RCC 7860 (cell line): Measurements from ENCODE around the gene CCL7.

Source experiments
- DNase-seq: peaks from one replicate; pipeline ENCODE4 v3.0.0-alpha.2; 2015; ENCODE audit warnings: low spot score
- FAIRE-seq: peaks from 2 replicates; lab custom pipeline; 2012; peaks lifted over from hg19 to GRCh38; lab: Jason Lieb, UNC

The CCL7 gene

GRCh38 chr17:34246446-34246845 lies 23.6 kb upstream of the CCL7 start:
- FAIRE-seq (no peak), DNase-seq (no peak)

- FAIRE-seq = peak; percentile 2
- DNase-seq = no peak
Observed at GRCh38 chr17:34246881-34247280, 23.1 kb upstream of the CCL7 start.

- FAIRE-seq (no peak), DNase-seq (peak; percentile 50)
Observed at GRCh38 chr17:34248511-34249024, 21.5 kb upstream of the CCL7 start.

DNA sequence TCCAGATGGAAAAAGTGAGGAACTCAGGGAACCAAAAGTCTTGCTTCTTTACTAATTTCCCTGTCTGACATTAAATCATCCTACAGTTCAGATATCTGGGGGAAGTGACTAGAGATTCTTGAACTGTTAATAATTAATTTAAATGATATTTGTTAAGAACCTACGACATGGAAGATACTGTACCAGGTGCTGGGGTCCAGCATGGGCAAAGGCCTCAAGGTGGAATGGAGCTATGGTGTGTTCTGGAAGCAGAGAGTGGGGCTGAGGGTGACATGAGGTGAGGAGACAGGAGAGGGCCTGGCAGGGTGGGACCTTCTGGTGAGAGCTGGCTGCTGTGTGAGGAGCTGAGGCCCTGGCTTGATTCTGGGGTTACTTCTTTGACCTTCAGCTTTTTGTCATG lies 21.0 kb upstream of the CCL7 start:
- FAIRE-seq = no peak

GRCh38 chr17:34249478-34249877 lies 20.5 kb upstream of the CCL7 start:
- no peak for FAIRE-seq

More for the DNA sequence above, 21.0 kb upstream of the CCL7 start:
- no peak for DNase-seq

DNA sequence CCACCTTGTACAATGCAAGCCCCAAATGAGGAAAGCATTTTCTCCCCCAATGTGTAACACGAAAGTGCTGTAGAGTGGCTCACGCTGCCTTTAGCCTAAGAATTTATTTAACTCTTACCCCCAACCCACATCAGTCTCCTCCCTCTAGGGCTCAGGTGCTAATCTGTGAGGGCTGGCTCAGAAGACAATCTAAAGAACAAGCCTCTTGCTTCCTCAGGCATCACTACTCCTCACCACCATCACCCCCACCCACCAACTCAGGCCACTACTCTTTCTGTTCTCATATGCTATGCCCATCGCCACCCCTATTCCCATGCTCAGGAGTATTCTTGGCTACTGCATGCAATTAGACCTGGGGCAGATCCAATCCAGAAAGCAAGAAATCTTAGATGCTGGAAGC lies 18.8 kb upstream of the CCL7 start:
- FAIRE-seq (no peak), DNase-seq (no peak)

More at GRCh38 chr17:34249478-34249877, 20.5 kb upstream of the CCL7 start:
- DNase-seq = no peak

DNA sequence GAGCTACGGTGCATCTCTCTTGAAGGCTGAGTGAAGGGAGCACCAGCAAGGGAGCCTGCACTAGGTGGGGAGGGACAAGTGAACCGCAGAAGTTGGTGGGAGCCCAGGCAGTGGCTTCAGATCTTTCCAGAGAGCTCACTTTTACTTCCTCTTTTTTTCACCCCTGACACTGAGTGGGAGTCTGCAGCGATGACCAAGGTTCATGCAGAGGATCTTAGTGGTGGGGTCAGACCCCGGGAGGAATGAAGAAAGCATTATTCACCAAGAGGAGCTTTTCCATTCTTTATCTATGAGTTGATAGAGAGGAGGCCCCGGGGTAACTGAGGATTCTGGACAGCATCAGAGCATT lies 18.0 kb upstream of the CCL7 start:
- FAIRE-seq = no peak
- DNase-seq = peak; percentile 80

DNA sequence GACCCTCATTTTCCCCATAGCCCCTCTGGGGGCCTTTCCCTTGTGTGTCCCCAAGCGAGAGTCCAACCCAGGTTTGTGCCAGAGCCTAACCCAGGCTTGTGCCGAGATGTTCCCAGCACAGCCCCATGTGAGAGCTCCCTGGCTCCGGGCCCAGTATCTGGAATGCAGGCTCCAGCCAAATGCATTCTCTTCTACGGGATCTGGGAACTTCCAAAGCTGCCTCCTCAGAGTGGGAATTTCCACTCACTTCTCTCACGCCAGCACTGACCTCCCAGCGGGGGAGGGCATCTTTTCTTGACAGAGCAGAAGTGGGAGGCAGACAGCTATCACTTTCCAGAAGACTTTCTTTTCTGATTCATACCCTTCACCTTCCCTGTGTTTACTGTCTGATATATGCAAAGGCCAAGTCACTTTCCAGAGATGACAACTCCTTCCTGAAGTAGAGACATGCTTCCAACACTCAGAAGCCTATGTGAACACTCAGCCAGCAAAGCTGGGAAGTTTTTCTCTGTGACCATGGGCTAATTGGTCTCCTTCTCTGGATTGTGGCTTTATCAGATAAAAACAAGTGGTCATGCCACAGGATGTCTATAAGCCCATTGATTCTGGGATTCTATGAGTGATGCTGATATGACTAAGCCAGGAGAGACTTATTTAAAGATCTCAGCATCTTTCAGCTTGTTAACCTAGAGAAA lies 17.4 kb upstream of the CCL7 start:
- peak; percentile 95 for DNase-seq
- peak; percentile 95 for FAIRE-seq

GRCh38 chr17:34253139-34253525 lies 16.9 kb upstream of the CCL7 start:
- FAIRE-seq (no peak), DNase-seq (no peak)

DNA sequence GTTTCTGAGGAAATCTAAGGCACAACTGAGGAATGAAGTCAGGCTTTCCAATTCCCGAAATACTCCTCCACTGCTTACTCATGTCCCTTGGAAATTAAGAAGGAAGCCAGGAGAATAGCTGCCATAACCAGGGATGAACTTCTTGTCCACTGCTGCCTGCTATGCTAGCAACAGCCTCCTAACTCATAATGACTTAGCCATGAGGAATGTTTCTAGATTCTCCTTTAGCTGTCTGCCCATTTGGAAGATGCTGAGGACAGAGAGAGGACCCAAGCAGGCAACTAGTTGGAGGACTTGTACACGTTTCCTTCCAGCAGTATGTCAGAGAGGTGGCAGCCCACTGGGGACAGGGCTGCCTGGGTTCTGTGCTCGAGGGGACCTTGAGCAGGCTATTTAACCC lies 15.9 kb upstream of the CCL7 start:
- DNase-seq (peak; percentile 74), FAIRE-seq (peak; percentile 22)

DNA sequence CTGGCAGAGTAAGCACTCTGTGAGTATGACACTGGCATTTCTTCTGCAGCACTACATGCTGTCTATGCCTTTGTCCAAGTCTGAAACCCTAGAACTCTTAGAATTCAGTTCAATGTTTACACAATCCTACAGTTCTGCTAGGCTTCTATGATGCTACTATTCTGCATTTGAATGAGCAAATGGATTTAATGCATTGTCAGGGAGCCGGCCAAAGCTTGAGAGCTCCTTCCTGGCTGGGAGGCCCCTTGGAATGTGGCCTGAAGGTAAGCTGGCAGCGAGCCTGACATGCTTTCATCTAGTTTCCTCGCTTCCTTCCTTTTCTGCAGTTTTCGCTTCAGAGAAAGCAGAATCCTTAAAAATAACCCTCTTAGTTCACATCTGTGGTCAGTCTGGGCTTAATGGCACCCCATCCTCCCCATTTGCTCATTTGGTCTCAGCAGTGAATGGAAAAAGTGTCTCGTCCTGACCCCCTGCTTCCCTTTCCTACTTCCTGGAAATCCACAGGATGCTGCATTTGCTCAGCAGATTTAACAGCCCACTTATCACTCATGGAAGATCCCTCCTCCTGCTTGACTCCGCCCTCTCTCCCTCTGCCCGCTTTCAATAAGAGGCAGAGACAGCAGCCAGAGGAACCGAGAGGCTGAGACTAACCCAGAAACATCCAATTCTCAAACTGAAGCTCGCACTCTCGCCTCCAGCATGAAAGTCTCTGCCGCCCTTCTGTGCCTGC lies 15.2 kb upstream of the CCL7 start, which contains the start of gene CCL2:
Gene CCL2, plus strand, starts transcription at position 635 of the 730 bp plus-strand sequence. Its CDS starts 65 bp downstream, at position 700.
- DNase-seq = peak; percentile 46

GRCh38 chr17:34255381-34255732 lies 14.7 kb upstream of the CCL7 start:
- DNase-seq = no peak
- no peak for FAIRE-seq

More for the DNA sequence above, 15.2 kb upstream of the CCL7 start, which contains the start of gene CCL2:
- peak; percentile 8 for FAIRE-seq

DNA sequence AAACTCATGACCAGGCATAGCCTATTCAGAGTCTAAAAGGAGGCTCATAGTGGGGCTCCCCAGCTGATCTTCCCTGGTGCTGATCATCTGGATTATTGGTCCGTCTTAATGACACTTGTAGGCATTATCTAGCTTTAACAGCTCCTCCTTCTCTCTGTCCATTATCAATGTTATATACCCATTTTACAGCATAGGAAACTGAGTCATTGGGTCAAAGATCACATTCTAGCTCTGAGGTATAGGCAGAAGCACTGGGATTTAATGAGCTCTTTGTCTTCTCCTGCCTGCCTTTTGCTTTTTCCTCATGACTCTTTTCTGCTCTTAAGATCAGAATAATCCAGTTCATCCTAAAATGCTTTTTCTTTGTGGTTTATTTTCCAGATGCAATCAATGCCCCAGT lies 14.2 kb upstream of the CCL7 start:
- DNase-seq (no peak), FAIRE-seq (no peak)

DNA sequence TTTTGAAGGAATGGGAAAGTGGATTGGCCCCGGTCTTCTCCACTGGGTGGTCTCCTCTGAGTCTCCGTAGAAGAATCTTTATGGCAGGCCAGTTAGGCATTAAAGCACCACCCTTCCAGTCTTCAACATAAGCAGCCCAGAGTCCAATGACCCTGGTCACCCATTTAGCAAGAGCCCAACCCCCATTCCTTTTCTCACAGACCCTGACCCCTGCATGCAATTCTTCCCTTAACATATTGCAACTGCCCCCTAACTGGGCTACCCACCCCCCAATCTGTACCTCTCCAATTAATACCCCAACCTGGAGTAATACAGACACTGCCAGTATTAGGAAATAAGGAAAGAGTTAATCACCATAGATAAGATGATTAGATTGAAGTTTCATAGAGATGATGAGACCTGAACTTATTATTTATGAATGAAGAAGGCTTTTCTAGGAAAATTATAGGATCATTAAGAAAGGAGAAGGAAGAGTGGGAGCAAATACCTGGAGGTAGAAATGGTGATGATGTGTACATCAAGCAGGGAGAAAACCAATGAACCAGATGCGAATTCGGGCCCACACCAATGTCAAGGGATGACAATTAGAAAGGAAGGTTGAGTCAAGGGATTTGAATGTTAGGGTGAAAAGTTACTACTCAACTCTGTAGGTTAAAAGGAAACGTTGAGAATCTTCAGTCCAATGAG lies 12.6 kb upstream of the CCL7 start:
- FAIRE-seq (no peak), DNase-seq (no peak)

- no peak for DNase-seq
- no peak for FAIRE-seq
Observed at GRCh38 chr17:34257986-34258326, 12.1 kb upstream of the CCL7 start.

DNA sequence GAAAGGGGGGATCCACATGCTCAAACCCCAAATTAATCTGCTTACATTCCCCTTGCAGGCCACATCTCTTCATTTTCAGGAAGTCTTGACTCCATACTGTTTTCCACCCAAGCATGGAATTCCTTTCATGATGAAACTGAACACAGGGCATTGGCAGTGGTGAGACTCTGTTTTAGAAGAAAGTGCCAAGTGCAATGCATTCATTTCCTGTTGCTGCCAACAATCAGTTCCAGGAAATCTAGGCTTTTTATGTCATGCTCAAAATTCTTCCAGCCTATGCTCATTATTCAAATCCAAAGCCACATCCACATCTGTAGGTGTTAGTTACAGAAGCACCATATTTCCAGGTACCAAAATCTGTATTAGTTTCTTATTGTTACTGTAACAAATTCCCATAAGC lies 10.9 kb upstream of the CCL7 start:
- FAIRE-seq = no peak
- no peak for DNase-seq

DNA sequence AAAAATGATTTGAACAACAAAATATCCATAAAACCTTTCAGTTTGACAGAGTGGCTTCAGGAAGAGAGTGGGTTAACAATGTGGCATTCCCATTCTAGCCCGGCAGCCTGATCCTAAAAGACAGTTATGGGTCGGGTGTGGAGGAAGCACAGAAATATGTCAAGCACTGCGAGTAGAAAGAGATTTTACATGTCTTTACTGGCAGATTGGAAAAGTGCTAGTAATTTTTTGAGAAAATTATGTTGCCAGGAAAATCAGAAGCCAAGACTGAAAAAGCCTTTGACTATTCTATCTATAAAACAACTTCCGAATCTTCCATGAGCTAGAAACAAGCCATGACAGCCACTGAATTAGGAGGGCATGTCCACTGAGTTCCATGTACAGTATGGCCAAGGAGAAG lies 9.2 kb upstream of the CCL7 start:
- DNase-seq (no peak), FAIRE-seq (no peak)

DNA sequence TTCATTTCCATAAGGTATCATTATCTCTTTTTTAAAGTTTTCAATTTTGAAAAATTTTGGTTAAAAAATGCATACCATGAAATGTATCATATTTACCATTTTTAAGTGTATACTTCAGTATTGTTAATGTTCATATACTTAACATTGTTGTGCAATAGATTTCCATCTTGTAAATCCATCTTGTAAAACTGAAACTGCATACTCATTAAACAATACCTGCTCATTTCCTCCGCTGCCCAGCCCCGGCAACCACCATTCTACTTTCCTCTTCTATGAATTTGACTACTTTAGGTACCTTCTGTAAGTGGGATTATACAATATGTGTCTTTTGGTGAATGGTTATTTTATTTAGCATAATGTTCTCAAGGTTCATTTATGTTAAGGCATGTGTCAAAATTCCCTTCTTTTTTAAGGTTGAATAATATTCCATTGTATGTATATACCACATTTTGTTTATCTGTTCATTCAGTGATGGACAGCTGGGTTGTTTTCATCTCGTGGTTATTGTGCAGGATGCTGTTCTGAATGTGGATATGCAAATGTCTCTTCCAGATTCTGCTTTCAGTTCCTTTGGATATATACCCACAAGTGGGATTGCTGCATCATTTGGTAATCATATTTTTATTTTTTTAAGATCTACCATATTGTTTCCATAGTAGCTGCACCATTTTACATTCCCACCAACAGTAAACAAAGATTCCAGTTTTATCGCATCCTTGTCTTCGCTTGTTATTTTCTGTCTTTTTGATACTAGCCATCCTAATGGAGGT lies 8.3 kb upstream of the CCL7 start:
- DNase-seq (no peak), FAIRE-seq (no peak)

GRCh38 chr17:34265711-34266110 lies 4.3 kb upstream of the CCL7 start:
- FAIRE-seq (no peak), DNase-seq (no peak)

- no peak for FAIRE-seq
- DNase-seq = no peak
Observed at GRCh38 chr17:34275881-34276280, 5.9 kb downstream of the CCL7 start.

- DNase-seq (no peak), FAIRE-seq (no peak)
Observed at GRCh38 chr17:34276826-34277225, 6.8 kb downstream of the CCL7 start.
